OCI-LY3 (cell line): ENCODE measurements around the gene AGAP1.

Experiments used
- CTCF ChIP-seq: fragments of 200-600, 300-600 bp; sonication (generic); IDR thresholded peaks from 2 replicates; pipeline ENCODE4 v1.5.1; 2014; ENCODE audit warnings: antibody characterized with exemption, low read length, low read depth
- EZH2phosphoT487 ChIP-seq: fragments of 200-600 bp; shearing (Covaris generic); IDR thresholded peaks from 2 replicates; pipeline ENCODE4 v1.6.1; 2018; ENCODE audit warnings: antibody characterized with exemption, mixed run types, low read depth

- TF ChIP-seq CTCF (no peak), EZH2phosphoT487 (no peak)
Measured at GRCh38 chr2:235757212-235757611, 263.4 kb downstream of the AGAP1 start.
